NT2/D1 (cell line): ENCODE measurements around the gene PRRC2C.

Source experiments
- SUZ12 ChIP-seq: IDR thresholded peaks from 2 replicates; pipeline ENCODE4 v1.6.1; 2011; ENCODE audit not compliant: insufficient read length, insufficient read depth; ENCODE audit errors: extremely low read depth
- YY1 ChIP-seq: IDR thresholded peaks from 2 replicates; pipeline ENCODE4 v1.6.1; 2011; ENCODE audit not compliant: insufficient read length, insufficient read depth
- ZNF274 ChIP-seq: IDR thresholded peaks from 2 replicates; pipeline ENCODE4 v1.6.1; 2011; ENCODE audit warnings: mild to moderate bottlenecking, low read depth, low read length

GRCh38 chr1:171487038-171487437 lies 1.7 kb downstream of the PRRC2C start:
- TF ChIP-seq ZNF274, result no peak
- no peak for TF ChIP-seq YY1
- no peak for TF ChIP-seq SUZ12
